CD14-positive monocyte (primary cell): ENCODE data around the gene DCC. TPM values are rescaled to one million over a fixed set of nuclear protein-coding genes. Genes with fewer than 3 reads are reported as not detected.

Source experiments
- DNase-seq, 3 donors: peaks; one replicate each; pipeline ENCODE4 v3.0.0-alpha.2; 2011 to 2022
- H2AFZ ChIP-seq: 2 replicates; pipeline ENCODE4 v1.6.0; 2012; ENCODE audit warnings: mild to moderate bottlenecking, low read depth, low read length, inconsistent platforms; ENCODE audit not compliant: insufficient read depth, poor library complexity, severe bottlenecking
- H3K27ac ChIP-seq, 2 donors: 1 replicate in 1 of 2; 2 replicates in 1 of 2; pipeline ENCODE4 v1.5.1; 2012 to 2013; ENCODE audit warnings: low read length in 2 of 2, control low read depth in 1 of 2, inconsistent platforms in 1 of 2, low read depth in 1 of 2, mild to moderate bottlenecking in 1 of 2
- H3K27me3 ChIP-seq, 2 donors: one replicate each; pipeline versions ENCODE4 v1.6.0 to v1.6.1; 2011 to 2013; ENCODE audit warnings: low read length in 2 of 2; ENCODE audit not compliant: control insufficient read depth in 2 of 2, insufficient read depth in 2 of 2
- H3K36me3 ChIP-seq, 2 donors: replicated peaks in 1 of 2; 1 replicate in 1 of 2; 2 replicates in 1 of 2; pipeline versions ENCODE4 v1.5.1 to v1.6.1; 2012 to 2013; ENCODE audit warnings: low read length in 2 of 2, control low read depth in 1 of 2, inconsistent platforms in 1 of 2, mild to moderate bottlenecking in 1 of 2; ENCODE audit not compliant: insufficient read depth in 2 of 2, control insufficient read depth in 1 of 2
- H3K4me1 ChIP-seq, 2 donors: 1 replicate in 1 of 2; 2 replicates in 1 of 2; pipeline versions ENCODE4 v1.5.1 to v1.6.1; 2012 to 2013; ENCODE audit warnings: low read length in 2 of 2, control low read depth in 1 of 2, inconsistent platforms in 1 of 2, mild to moderate bottlenecking in 1 of 2, moderate library complexity in 1 of 2; ENCODE audit not compliant: insufficient read depth in 2 of 2, control insufficient read depth in 1 of 2
- H3K4me2 ChIP-seq: replicated peaks from 2 replicates; pipeline ENCODE3; 2012; ENCODE audit warnings: low read length, moderate library complexity, mild to moderate bottlenecking; ENCODE audit not compliant: poor library complexity, severe bottlenecking; ENCODE audit errors: extremely low read depth
- H3K4me3 ChIP-seq, 3 experiments: fragments of 200-600 bp in 1 of 3; sonication (generic) in 1 of 3; replicated peaks in 1 of 3; 1 replicate in 2 of 3; 2 replicates in 1 of 3; pipeline ENCODE4 v1.5.1; 2011 to 2013; ENCODE audit warnings: low read length in 3 of 3, mild to moderate bottlenecking in 3 of 3, control low read depth in 2 of 3, low read depth in 2 of 3, inconsistent platforms in 1 of 3, moderate library complexity in 1 of 3
- H3K79me2 ChIP-seq: 2 replicates; pipeline ENCODE4 v1.6.0; 2012; ENCODE audit warnings: mild to moderate bottlenecking, control low read depth, inconsistent platforms, low read length, moderate library complexity; ENCODE audit not compliant: insufficient read depth
- H3K9ac ChIP-seq: 2 replicates; pipeline ENCODE4 v1.6.0; 2017; ENCODE audit warnings: low read length, mild to moderate bottlenecking; ENCODE audit not compliant: insufficient read depth, poor library complexity, severe bottlenecking
- H3K9me3 ChIP-seq, 2 donors: replicated peaks in 1 of 2; 1 replicate in 1 of 2; 2 replicates in 1 of 2; pipeline versions ENCODE4 v1.5.1 to v1.6.1; 2012 to 2013; ENCODE audit warnings: low read length in 2 of 2, control low read depth in 1 of 2; ENCODE audit not compliant: control insufficient read depth in 1 of 2, insufficient read depth in 1 of 2
- H4K20me1 ChIP-seq: 2 replicates; pipeline ENCODE4 v1.6.0; 2012; ENCODE audit warnings: mild to moderate bottlenecking, low read length, control low read depth, moderate library complexity; ENCODE audit not compliant: insufficient read depth
- H3K27ac Mint-ChIP-seq, 7 donors: one replicate each; pipeline ENCODE4 v1.8.0; 2020; ENCODE audit warnings: mild to moderate bottlenecking in 7 of 7, mixed read lengths in 7 of 7, moderate library complexity in 6 of 7, inconsistent platforms in 2 of 7
- H3K27me3 Mint-ChIP-seq, 3 donors: one replicate each; pipeline ENCODE4 v1.8.0; 2021 to 2022; ENCODE audit warnings: low read depth in 3 of 3, mild to moderate bottlenecking in 3 of 3, mixed read lengths in 3 of 3, moderate library complexity in 3 of 3, inconsistent platforms in 1 of 3
- H3K36me3 Mint-ChIP-seq, 2 donors: one replicate each; pipeline ENCODE4 v1.8.0; 2020; ENCODE audit warnings: mixed read lengths in 2 of 2, inconsistent platforms in 1 of 2, mild to moderate bottlenecking in 1 of 2
- H3K4me1 Mint-ChIP-seq: one replicate; pipeline ENCODE4 v1.8.0; 2020; ENCODE audit warnings: mild to moderate bottlenecking, mixed read lengths
- H3K4me3 Mint-ChIP-seq, 2 donors: one replicate each; pipeline ENCODE4 v1.8.0; 2020; ENCODE audit warnings: mild to moderate bottlenecking in 2 of 2, mixed read lengths in 2 of 2, moderate library complexity in 1 of 2
- H3K9me3 Mint-ChIP-seq, 7 donors: one replicate each; pipeline ENCODE4 v1.8.0; 2020 to 2022; ENCODE audit warnings: mixed read lengths in 7 of 7, mild to moderate bottlenecking in 6 of 7, moderate library complexity in 6 of 7, inconsistent platforms in 2 of 7
- WGBS: methylation state at CpG from one replicate; pipeline ENCODE4 v1.1.5; 2013; ENCODE audit warnings: missing lambda C conversion rate; ENCODE audit not compliant: insufficient coverage; 5-methylcytosine and 5-hydroxymethylcytosine counted together
- intact Hi-C, 2 donors: fragments of 100-400 bp; cut with micrococcal nuclease; formaldehyde crosslinking; loops; one replicate each; pipeline versions ENCODE4 v1.15.0 to v1.15.1; 2023
- polyA plus RNA-seq, 3 donors: library from polyadenylated mRNA; depleted of rRNA in 1 of 3; unstranded in 2 of 3; stranded (reverse) in 1 of 3; fragments of 300-500 nt in 2 of 3; fragments of >200 nt in 1 of 3; fragmentation: Illumina TruSeq in 2 of 3; gene quantifications; 1 replicate in 2 of 3; 2 replicates in 1 of 3; pipeline ENCODE4 v1.2.3, GENCODE V29; 2012 to 2021
- TF ChIP-seq, protein P1 (sequence below): fragments of 200-600 bp; IDR thresholded peaks from one replicate; pipeline ENCODE4 v1.8.0; 2022; ENCODE audit warnings: antibody characterized with exemption, mild to moderate bottlenecking

DCC gene
- polyA plus RNA-seq, 3 donors, result not detected

DNA sequence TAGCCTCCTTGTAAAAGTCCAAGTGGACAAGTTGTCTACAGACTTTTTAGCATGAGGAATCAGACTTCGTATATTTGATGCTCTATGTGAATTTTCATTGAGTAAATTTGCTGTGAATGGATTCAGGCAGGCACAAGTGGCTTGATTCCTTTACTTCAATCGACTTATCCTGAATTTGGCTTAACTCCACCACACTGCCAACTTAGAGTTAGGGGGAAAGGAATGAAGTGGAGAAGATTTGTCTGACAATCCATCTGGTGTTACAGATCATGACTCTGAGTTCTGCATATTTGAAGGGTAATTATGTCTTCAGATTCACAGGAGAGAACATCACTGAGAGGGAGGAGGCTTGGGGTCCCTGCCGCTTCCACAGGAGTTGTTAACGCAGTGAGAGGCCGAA is 829.3 kb downstream of the DCC start:
- intact Hi-C loops, result no loop called here
- H2AFZ ChIP-seq, result no peak overlapping the region
- Mint-ChIP-seq H3K36me3 (no peaks in the 10 kb centered on the region), H3K4me1 (no peaks in the 10 kb centered on the region), H3K9me3 (peaks cover 2 to 5% (median 5%) of the 10 kb centered on the region in 7 donors), H3K27ac (no peak overlapping the region), H3K4me3 (no peak overlapping the region), H3K27me3 (no peaks in the 10 kb centered on the region)
- no peaks in the 10 kb centered on the region for H3K36me3 ChIP-seq
- no peaks in the 10 kb centered on the region for H3K79me2 ChIP-seq
- TF ChIP-seq, protein P1, sequence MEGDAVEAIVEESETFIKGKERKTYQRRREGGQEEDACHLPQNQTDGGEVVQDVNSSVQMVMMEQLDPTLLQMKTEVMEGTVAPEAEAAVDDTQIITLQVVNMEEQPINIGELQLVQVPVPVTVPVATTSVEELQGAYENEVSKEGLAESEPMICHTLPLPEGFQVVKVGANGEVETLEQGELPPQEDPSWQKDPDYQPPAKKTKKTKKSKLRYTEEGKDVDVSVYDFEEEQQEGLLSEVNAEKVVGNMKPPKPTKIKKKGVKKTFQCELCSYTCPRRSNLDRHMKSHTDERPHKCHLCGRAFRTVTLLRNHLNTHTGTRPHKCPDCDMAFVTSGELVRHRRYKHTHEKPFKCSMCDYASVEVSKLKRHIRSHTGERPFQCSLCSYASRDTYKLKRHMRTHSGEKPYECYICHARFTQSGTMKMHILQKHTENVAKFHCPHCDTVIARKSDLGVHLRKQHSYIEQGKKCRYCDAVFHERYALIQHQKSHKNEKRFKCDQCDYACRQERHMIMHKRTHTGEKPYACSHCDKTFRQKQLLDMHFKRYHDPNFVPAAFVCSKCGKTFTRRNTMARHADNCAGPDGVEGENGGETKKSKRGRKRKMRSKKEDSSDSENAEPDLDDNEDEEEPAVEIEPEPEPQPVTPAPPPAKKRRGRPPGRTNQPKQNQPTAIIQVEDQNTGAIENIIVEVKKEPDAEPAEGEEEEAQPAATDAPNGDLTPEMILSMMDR, result no peak
- H4K20me1 ChIP-seq, result no peaks in the 10 kb centered on the region
- DNase-seq, result no peak
- no peaks in the 10 kb centered on the region for H3K27me3 ChIP-seq
- H3K4me2 ChIP-seq, result no peak overlapping the region
- no peak overlapping the region for H3K9ac ChIP-seq
- no peak overlapping the region for H3K4me3 ChIP-seq
- H3K9me3 ChIP-seq, result no peaks in the 10 kb centered on the region
- no CpG with 5 or more reads among the region's 5 CpGs for WGBS
- H3K4me1 ChIP-seq, result no peaks in the 10 kb centered on the region
- no peak overlapping the region for H3K27ac ChIP-seq

DNA sequence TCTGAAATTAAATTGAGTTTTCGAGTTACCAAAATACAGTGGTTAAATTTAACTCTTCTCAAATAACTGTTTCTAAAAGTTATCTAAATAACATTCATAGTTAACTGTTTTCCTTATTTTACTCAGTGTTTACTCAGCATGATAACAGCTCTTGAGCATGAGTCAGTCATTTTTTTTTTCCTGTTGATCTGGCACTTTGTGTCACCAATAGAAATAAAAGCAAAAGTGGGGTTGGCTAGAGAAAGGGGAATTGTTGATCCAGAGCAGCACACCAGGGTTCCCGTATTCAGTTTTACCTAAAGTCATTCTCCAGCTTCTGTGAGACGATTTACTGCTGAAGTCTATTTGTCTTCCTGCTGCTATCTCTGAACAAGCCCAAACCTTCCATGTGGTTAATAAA is 851.6 kb downstream of the DCC start:
- Histone ChIP-seq H3K9ac (no peak overlapping the region), H3K4me1 (no peaks in the 10 kb centered on the region), H3K4me3 (no peak overlapping the region), H3K9me3 (peaks cover 0 to 2% of the 10 kb centered on the region in 2 donors), H2AFZ (no peak overlapping the region), H3K27ac (no peak overlapping the region), H3K36me3 (no peaks in the 10 kb centered on the region), H3K27me3 (no peaks in the 10 kb centered on the region), H4K20me1 (no peaks in the 10 kb centered on the region), H3K4me2 (no peak overlapping the region), H3K79me2 (no peaks in the 10 kb centered on the region)
- H3K4me1 Mint-ChIP-seq, result no peaks in the 10 kb centered on the region
- WGBS, result no CpG with 5 or more reads among the region's 3 CpGs
- DNase-seq, result no peak
- intact Hi-C loops, result no loop called here
- no peaks in the 10 kb centered on the region for H3K36me3 Mint-ChIP-seq
- no peaks in the 10 kb centered on the region for H3K27me3 Mint-ChIP-seq
- H3K27ac Mint-ChIP-seq, result no peak overlapping the region
- H3K4me3 Mint-ChIP-seq, result no peak overlapping the region
- TF ChIP-seq, protein P1, result no peak
- peaks cover 0 to 5% (median 1%) of the 10 kb centered on the region in 7 donors for H3K9me3 Mint-ChIP-seq
